Measurements from ENCODE around the gene KCNG2. TPM values are rescaled to one million over a fixed set of nuclear protein-coding genes. Genes with fewer than 3 reads are reported as not detected.

Gene KCNG2
- total and polyA plus RNA-seq, 10 of the 15 experiments (the other 5 are each of a cell fraction or from before 2014, with no cell fraction given) = 0.20 to 0.23 TPM; not detected in 8

DNA sequence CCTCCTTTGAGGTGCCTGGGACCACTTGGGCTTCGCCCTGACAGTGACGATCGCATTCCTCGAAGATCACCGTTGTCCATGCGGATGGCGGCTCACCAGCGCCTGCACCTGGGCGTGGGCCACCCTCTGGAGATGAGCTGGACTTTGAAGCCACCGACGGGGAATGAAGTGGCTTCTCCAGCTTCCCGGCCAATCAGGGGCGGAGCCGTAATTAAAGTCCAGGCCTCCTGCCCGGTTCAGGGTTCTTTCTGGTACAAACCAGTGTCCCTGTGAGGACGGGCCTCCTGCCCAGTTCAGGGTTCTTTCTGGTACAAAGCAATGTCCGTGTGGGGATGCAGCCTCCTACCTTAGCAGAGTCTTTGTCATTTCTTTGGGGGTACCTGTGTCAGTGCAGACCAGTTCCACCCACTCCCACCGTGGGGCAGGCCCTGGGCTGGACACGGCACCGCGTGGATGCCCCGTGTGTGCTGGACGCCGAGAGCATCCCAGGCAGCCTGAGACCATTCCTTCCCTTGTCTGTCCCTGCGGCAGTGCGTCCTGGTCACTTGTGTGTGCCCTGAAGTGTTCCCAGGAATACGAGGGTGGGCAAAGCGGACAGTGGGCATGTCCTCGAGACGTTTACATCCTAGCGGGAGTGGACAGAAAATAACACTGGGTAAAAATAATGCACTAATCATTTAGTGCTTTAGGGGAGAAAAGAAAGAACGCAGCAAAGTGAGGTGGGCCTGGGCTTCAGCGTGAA, 55.0 kb downstream of the KCNG2 start (continued):
- TF ChIP-seq, protein P1, sequence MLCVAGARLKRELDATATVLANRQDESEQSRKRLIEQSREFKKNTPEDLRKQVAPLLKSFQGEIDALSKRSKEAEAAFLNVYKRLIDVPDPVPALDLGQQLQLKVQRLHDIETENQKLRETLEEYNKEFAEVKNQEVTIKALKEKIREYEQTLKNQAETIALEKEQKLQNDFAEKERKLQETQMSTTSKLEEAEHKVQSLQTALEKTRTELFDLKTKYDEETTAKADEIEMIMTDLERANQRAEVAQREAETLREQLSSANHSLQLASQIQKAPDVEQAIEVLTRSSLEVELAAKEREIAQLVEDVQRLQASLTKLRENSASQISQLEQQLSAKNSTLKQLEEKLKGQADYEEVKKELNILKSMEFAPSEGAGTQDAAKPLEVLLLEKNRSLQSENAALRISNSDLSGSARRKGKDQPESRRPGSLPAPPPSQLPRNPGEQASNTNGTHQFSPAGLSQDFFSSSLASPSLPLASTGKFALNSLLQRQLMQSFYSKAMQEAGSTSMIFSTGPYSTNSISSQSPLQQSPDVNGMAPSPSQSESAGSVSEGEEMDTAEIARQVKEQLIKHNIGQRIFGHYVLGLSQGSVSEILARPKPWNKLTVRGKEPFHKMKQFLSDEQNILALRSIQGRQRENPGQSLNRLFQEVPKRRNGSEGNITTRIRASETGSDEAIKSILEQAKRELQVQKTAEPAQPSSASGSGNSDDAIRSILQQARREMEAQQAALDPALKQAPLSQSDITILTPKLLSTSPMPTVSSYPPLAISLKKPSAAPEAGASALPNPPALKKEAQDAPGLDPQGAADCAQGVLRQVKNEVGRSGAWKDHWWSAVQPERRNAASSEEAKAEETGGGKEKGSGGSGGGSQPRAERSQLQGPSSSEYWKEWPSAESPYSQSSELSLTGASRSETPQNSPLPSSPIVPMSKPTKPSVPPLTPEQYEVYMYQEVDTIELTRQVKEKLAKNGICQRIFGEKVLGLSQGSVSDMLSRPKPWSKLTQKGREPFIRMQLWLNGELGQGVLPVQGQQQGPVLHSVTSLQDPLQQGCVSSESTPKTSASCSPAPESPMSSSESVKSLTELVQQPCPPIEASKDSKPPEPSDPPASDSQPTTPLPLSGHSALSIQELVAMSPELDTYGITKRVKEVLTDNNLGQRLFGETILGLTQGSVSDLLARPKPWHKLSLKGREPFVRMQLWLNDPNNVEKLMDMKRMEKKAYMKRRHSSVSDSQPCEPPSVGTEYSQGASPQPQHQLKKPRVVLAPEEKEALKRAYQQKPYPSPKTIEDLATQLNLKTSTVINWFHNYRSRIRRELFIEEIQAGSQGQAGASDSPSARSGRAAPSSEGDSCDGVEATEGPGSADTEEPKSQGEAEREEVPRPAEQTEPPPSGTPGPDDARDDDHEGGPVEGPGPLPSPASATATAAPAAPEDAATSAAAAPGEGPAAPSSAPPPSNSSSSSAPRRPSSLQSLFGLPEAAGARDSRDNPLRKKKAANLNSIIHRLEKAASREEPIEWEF (IDR thresholded peaks at IDR 0.05; ENCODE audit: insufficient replicate concordance, low read depth, low read length) = no peak
- no peak for TF ChIP-seq TARDBP (IDR thresholded peaks at IDR 0.05; ENCODE audit: borderline replicate concordance)
- no peak for TF ChIP-seq BCL11A (IDR thresholded peaks at IDR 0.05; ENCODE audit: low read depth, low read length)
- TF ChIP-seq, protein P2, sequence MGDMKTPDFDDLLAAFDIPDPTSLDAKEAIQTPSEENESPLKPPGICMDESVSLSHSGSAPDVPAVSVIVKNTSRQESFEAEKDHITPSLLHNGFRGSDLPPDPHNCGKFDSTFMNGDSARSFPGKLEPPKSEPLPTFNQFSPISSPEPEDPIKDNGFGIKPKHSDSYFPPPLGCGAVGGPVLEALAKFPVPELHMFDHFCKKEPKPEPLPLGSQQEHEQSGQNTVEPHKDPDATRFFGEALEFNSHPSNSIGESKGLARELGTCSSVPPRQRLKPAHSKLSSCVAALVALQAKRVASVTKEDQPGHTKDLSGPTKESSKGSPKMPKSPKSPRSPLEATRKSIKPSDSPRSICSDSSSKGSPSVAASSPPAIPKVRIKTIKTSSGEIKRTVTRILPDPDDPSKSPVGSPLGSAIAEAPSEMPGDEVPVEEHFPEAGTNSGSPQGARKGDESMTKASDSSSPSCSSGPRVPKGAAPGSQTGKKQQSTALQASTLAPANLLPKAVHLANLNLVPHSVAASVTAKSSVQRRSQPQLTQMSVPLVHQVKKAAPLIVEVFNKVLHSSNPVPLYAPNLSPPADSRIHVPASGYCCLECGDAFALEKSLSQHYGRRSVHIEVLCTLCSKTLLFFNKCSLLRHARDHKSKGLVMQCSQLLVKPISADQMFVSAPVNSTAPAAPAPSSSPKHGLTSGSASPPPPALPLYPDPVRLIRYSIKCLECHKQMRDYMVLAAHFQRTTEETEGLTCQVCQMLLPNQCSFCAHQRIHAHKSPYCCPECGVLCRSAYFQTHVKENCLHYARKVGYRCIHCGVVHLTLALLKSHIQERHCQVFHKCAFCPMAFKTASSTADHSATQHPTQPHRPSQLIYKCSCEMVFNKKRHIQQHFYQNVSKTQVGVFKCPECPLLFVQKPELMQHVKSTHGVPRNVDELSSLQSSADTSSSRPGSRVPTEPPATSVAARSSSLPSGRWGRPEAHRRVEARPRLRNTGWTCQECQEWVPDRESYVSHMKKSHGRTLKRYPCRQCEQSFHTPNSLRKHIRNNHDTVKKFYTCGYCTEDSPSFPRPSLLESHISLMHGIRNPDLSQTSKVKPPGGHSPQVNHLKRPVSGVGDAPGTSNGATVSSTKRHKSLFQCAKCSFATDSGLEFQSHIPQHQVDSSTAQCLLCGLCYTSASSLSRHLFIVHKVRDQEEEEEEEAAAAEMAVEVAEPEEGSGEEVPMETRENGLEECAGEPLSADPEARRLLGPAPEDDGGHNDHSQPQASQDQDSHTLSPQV (IDR thresholded peaks at IDR 0.05) = no peak
- no peak for TF ChIP-seq SMAD5 (IDR thresholded peaks at IDR 0.05; ENCODE audit: low read depth)
- no peak for TF ChIP-seq TBL1XR1 (IDR thresholded peaks at IDR 0.05; ENCODE audit: low read depth, low read length)

Measured in GM12878 (cell line).